CD4-positive, CD25-positive, alpha-beta regulatory T cell (primary cell): Measurements from ENCODE around the gene S100Z. TPM values are rescaled to one million over a fixed set of nuclear protein-coding genes. Genes with fewer than 3 reads are reported as not detected.

Experiments used
- ATAC-seq, 2 donors: fragments of 150-1000 bp; cut with Tn5 transposase; one replicate each; pipeline ENCODE4 v1.10.0; 2021; ENCODE audit warnings: low read depth in 2 of 2, moderate number of reproducible peaks in 2 of 2, moderate library complexity in 1 of 2
- DNase-seq, 3 donors: peaks; one replicate each; pipeline versions ENCODE4 v3.0.0 to v3.0.0-alpha.2; 2012 to 2022; ENCODE audit warnings: mixed read lengths in 1 of 3
- H3K27ac ChIP-seq: one replicate; pipeline ENCODE4 v1.7.0; 2013; ENCODE audit warnings: mild to moderate bottlenecking, low read length; ENCODE audit not compliant: insufficient read depth, poor library complexity, severe bottlenecking
- H3K27me3 ChIP-seq: one replicate; pipeline ENCODE4 v1.7.0; 2013; ENCODE audit warnings: low read length; ENCODE audit not compliant: control insufficient read depth, insufficient read depth
- H3K36me3 ChIP-seq: one replicate; pipeline ENCODE4 v1.7.0; 2013; ENCODE audit warnings: mild to moderate bottlenecking, low read length, moderate library complexity; ENCODE audit not compliant: control insufficient read depth, insufficient read depth
- H3K4me1 ChIP-seq: 2 replicates; pipeline ENCODE4 v1.7.0; 2013; ENCODE audit warnings: mild to moderate bottlenecking, low read length; ENCODE audit not compliant: insufficient read depth, control insufficient read depth, poor library complexity, severe bottlenecking
- H3K4me3 ChIP-seq: one replicate; pipeline ENCODE4 v1.7.0; 2013; ENCODE audit warnings: low read depth, mild to moderate bottlenecking, low read length, moderate library complexity
- H3K9me3 ChIP-seq, 2 experiments: 1 replicate in 1 of 2; 2 replicates in 1 of 2; pipeline ENCODE4 v1.7.0; 2013; ENCODE audit warnings: low read length in 2 of 2, mild to moderate bottlenecking in 1 of 2, moderate library complexity in 1 of 2; ENCODE audit not compliant: control insufficient read depth in 2 of 2
- H3K27ac Mint-ChIP-seq, 3 donors: one replicate each; pipeline ENCODE4 v1.8.0; 2020 to 2022; ENCODE audit warnings: mild to moderate bottlenecking in 3 of 3, mixed read lengths in 3 of 3, moderate library complexity in 2 of 3
- H3K27me3 Mint-ChIP-seq: one replicate; pipeline ENCODE4 v1.8.0; 2022; ENCODE audit warnings: mild to moderate bottlenecking, mixed read lengths
- H3K36me3 Mint-ChIP-seq: one replicate; pipeline ENCODE4 v1.8.0; 2020; ENCODE audit warnings: mixed read lengths
- H3K4me1 Mint-ChIP-seq, 4 donors: one replicate each; pipeline ENCODE4 v1.8.0; 2020 to 2022; ENCODE audit warnings: mixed read lengths in 4 of 4, mild to moderate bottlenecking in 1 of 4
- H3K4me3 Mint-ChIP-seq, 4 donors: one replicate each; pipeline ENCODE4 v1.8.0; 2020 to 2022; ENCODE audit warnings: mild to moderate bottlenecking in 4 of 4, mixed read lengths in 4 of 4, moderate library complexity in 3 of 4
- H3K9me3 Mint-ChIP-seq, 7 donors: one replicate each; pipeline ENCODE4 v1.8.0; 2020 to 2022; ENCODE audit warnings: mixed read lengths in 7 of 7, mild to moderate bottlenecking in 3 of 7, moderate library complexity in 2 of 7
- polyA plus RNA-seq, 4 donors: library from polyadenylated mRNA; unstranded; fragments of 300-500 nt; fragmentation: Illumina TruSeq; gene quantifications; one replicate each; pipeline ENCODE4 v1.2.3, GENCODE V29; 2021
- total RNA-seq: library from RNA; stranded (reverse); gene quantifications from one replicate; pipeline ENCODE4 v1.2.3, GENCODE V29; 2022

Gene S100Z
- total and polyA plus RNA-seq, 5 donors from 2014 or later, result 0.72 to 4.0 (median 1.7) TPM

GRCh38 chr5:76956033-76956432 lies 106.2 kb downstream of the S100Z start:
- Mint-ChIP-seq H3K27ac (no peak overlapping the region), H3K9me3 (peaks cover 0 to 1% (median 0%) of the 10 kb centered on the region in 7 donors), H3K4me3 (no peak overlapping the region), H3K27me3 (peaks cover 70% of the 10 kb centered on the region), H3K36me3 (no peaks in the 10 kb centered on the region), H3K4me1 (peaks cover 0 to 18% (median 7%) of the 10 kb centered on the region in 4 donors)
- Histone ChIP-seq H3K4me1 (peaks cover 9% of the 10 kb centered on the region), H3K4me3 (no peak overlapping the region), H3K27me3 (peaks cover 24% of the 10 kb centered on the region), H3K27ac (no peak overlapping the region), H3K36me3 (no peaks in the 10 kb centered on the region), H3K9me3 (no peaks in the 10 kb centered on the region)
- ATAC-seq, result no peak
- DNase-seq, result no peak

- DNase-seq (peak in 1 of 3 donors; percentile 22), ATAC-seq (no peak)
- H3K4me1 ChIP-seq, result peaks cover under 1% of the 10 kb centered on the region
- Mint-ChIP-seq H3K4me1 (peaks cover 0 to 12% (median 5%) of the 10 kb centered on the region in 4 donors), H3K36me3 (no peaks in the 10 kb centered on the region), H3K27me3 (peaks cover 50% of the 10 kb centered on the region), H3K9me3 (peaks cover 0 to 3% (median 0%) of the 10 kb centered on the region in 7 donors), H3K27ac (no peak overlapping the region), H3K4me3 (no peak overlapping the region)
- H3K36me3 ChIP-seq, result no peaks in the 10 kb centered on the region
- no peak overlapping the region for H3K4me3 ChIP-seq
- peaks cover 13% of the 10 kb centered on the region for H3K27me3 ChIP-seq
- H3K9me3 ChIP-seq, result no peaks in the 10 kb centered on the region
- no peak overlapping the region for H3K27ac ChIP-seq
Observed at GRCh38 chr5:76958991-76959767, 109.4 kb downstream of the S100Z start.

- Mint-ChIP-seq H3K4me3 (no peak overlapping the region), H3K27me3 (peaks cover 41% of the 10 kb centered on the region), H3K9me3 (peaks cover 0 to 3% (median 0%) of the 10 kb centered on the region in 7 donors), H3K27ac (peak overlapping the region in 2 of 3 donors; percentile 21 to 26), H3K4me1 (peaks cover 0 to 10% (median 4%) of the 10 kb centered on the region in 4 donors), H3K36me3 (no peaks in the 10 kb centered on the region)
- DNase-seq (peak in 1 of 3 donors; percentile 21), ATAC-seq (no peak)
- H3K4me1 ChIP-seq, result no peaks in the 10 kb centered on the region
- no peak overlapping the region for H3K4me3 ChIP-seq
- peaks cover 8% of the 10 kb centered on the region for H3K27me3 ChIP-seq
- no peaks in the 10 kb centered on the region for H3K9me3 ChIP-seq
- H3K36me3 ChIP-seq, result no peaks in the 10 kb centered on the region
- no peak overlapping the region for H3K27ac ChIP-seq
Observed at GRCh38 chr5:76960004-76960625, 110.3 kb downstream of the S100Z start.

GRCh38 chr5:76964060-76964459 lies 114.2 kb downstream of the S100Z start:
- DNase-seq, result no peak
- ATAC-seq, result no peak
- Histone ChIP-seq H3K27ac (no peak overlapping the region), H3K36me3 (no peaks in the 10 kb centered on the region), H3K4me1 (no peaks in the 10 kb centered on the region), H3K4me3 (no peak overlapping the region), H3K9me3 (no peaks in the 10 kb centered on the region), H3K27me3 (no peaks in the 10 kb centered on the region)
- Mint-ChIP-seq H3K36me3 (no peaks in the 10 kb centered on the region), H3K27me3 (peaks cover 24% of the 10 kb centered on the region), H3K9me3 (peaks cover 0 to 2% (median 0%) of the 10 kb centered on the region in 7 donors), H3K4me3 (no peak overlapping the region), H3K4me1 (peaks cover 0 to 10% (median 4%) of the 10 kb centered on the region in 4 donors), H3K27ac (no peak overlapping the region)

Other genes with a start within 250 kb of the S100Z start
- not detected for gene F2RL2, start 226.6 kb upstream of the S100Z start, total RNA-seq
- gene F2RL2, start 226.6 kb upstream of the S100Z start, polyA plus RNA-seq, result 1 to 10 TPM in 1 of 4 donors, under 1 TPM in 3; 0.77 to 1.6 (median 0.83) TPM
- gene F2R, start 133.9 kb upstream of the S100Z start, total RNA-seq, result 6.8 TPM
- gene F2R, start 133.9 kb upstream of the S100Z start, polyA plus RNA-seq, result 1 to 10 TPM; 2.1 to 2.8 (median 2.7) TPM
- 1.6 TPM for gene F2RL1, start 31.0 kb upstream of the S100Z start, total RNA-seq
- gene F2RL1, start 31.0 kb upstream of the S100Z start, polyA plus RNA-seq, result 1 to 10 TPM; 2.1 to 9.9 (median 6.3) TPM
- 2.5 TPM for gene CRHBP, start 103.0 kb downstream of the S100Z start, total RNA-seq
- gene CRHBP, start 103.0 kb downstream of the S100Z start, polyA plus RNA-seq, result not detected
- gene AGGF1, start 180.4 kb downstream of the S100Z start, total RNA-seq, result 17.6 TPM
- gene AGGF1, start 180.4 kb downstream of the S100Z start, polyA plus RNA-seq, result 10 to 100 TPM; 24.4 to 35.3 (median 29.4) TPM
- gene ZBED3, start 237.3 kb downstream of the S100Z start, total RNA-seq, result 0.59 TPM
- under 1 TPM; 0.07 to 0.25 (median 0.15) TPM for gene ZBED3, start 237.3 kb downstream of the S100Z start, polyA plus RNA-seq